CD14-positive monocyte (primary cell): Measurements from ENCODE around the gene ZNF761. TPM values are rescaled to one million over a fixed set of nuclear protein-coding genes. Genes with fewer than 3 reads are reported as not detected.
"Not testable (repeated sequence)": the region's sequence is repeated elsewhere in the genome, so short reads cannot be mapped to it uniquely, and the experiment has no call there.

Source experiments
- DNase-seq, 3 donors: peaks; one replicate each; pipeline ENCODE4 v3.0.0-alpha.2; 2011 to 2022
- H2AFZ ChIP-seq: 2 replicates; pipeline ENCODE4 v1.6.0; 2012; ENCODE audit warnings: mild to moderate bottlenecking, low read depth, low read length, inconsistent platforms; ENCODE audit not compliant: insufficient read depth, poor library complexity, severe bottlenecking
- H3K27ac ChIP-seq, 2 donors: 1 replicate in 1 of 2; 2 replicates in 1 of 2; pipeline ENCODE4 v1.5.1; 2012 to 2013; ENCODE audit warnings: low read length in 2 of 2, control low read depth in 1 of 2, inconsistent platforms in 1 of 2, low read depth in 1 of 2, mild to moderate bottlenecking in 1 of 2
- H3K27me3 ChIP-seq, 2 donors: one replicate each; pipeline versions ENCODE4 v1.6.0 to v1.6.1; 2011 to 2013; ENCODE audit warnings: low read length in 2 of 2; ENCODE audit not compliant: control insufficient read depth in 2 of 2, insufficient read depth in 2 of 2
- H3K36me3 ChIP-seq, 2 donors: replicated peaks in 1 of 2; 1 replicate in 1 of 2; 2 replicates in 1 of 2; pipeline versions ENCODE4 v1.5.1 to v1.6.1; 2012 to 2013; ENCODE audit warnings: low read length in 2 of 2, control low read depth in 1 of 2, inconsistent platforms in 1 of 2, mild to moderate bottlenecking in 1 of 2; ENCODE audit not compliant: insufficient read depth in 2 of 2, control insufficient read depth in 1 of 2
- H3K4me1 ChIP-seq, 2 donors: 1 replicate in 1 of 2; 2 replicates in 1 of 2; pipeline versions ENCODE4 v1.5.1 to v1.6.1; 2012 to 2013; ENCODE audit warnings: low read length in 2 of 2, control low read depth in 1 of 2, inconsistent platforms in 1 of 2, mild to moderate bottlenecking in 1 of 2, moderate library complexity in 1 of 2; ENCODE audit not compliant: insufficient read depth in 2 of 2, control insufficient read depth in 1 of 2
- H3K4me2 ChIP-seq: replicated peaks from 2 replicates; pipeline ENCODE3; 2012; ENCODE audit warnings: low read length, moderate library complexity, mild to moderate bottlenecking; ENCODE audit not compliant: poor library complexity, severe bottlenecking; ENCODE audit errors: extremely low read depth
- H3K4me3 ChIP-seq, 3 experiments: fragments of 200-600 bp in 1 of 3; sonication (generic) in 1 of 3; replicated peaks in 1 of 3; 1 replicate in 2 of 3; 2 replicates in 1 of 3; pipeline ENCODE4 v1.5.1; 2011 to 2013; ENCODE audit warnings: low read length in 3 of 3, mild to moderate bottlenecking in 3 of 3, control low read depth in 2 of 3, low read depth in 2 of 3, inconsistent platforms in 1 of 3, moderate library complexity in 1 of 3
- H3K79me2 ChIP-seq: 2 replicates; pipeline ENCODE4 v1.6.0; 2012; ENCODE audit warnings: mild to moderate bottlenecking, control low read depth, inconsistent platforms, low read length, moderate library complexity; ENCODE audit not compliant: insufficient read depth
- H3K9ac ChIP-seq: 2 replicates; pipeline ENCODE4 v1.6.0; 2017; ENCODE audit warnings: low read length, mild to moderate bottlenecking; ENCODE audit not compliant: insufficient read depth, poor library complexity, severe bottlenecking
- H3K9me3 ChIP-seq, 2 donors: replicated peaks in 1 of 2; 1 replicate in 1 of 2; 2 replicates in 1 of 2; pipeline versions ENCODE4 v1.5.1 to v1.6.1; 2012 to 2013; ENCODE audit warnings: low read length in 2 of 2, control low read depth in 1 of 2; ENCODE audit not compliant: control insufficient read depth in 1 of 2, insufficient read depth in 1 of 2
- H4K20me1 ChIP-seq: 2 replicates; pipeline ENCODE4 v1.6.0; 2012; ENCODE audit warnings: mild to moderate bottlenecking, low read length, control low read depth, moderate library complexity; ENCODE audit not compliant: insufficient read depth
- H3K27ac Mint-ChIP-seq, 7 donors: one replicate each; pipeline ENCODE4 v1.8.0; 2020; ENCODE audit warnings: mild to moderate bottlenecking in 7 of 7, mixed read lengths in 7 of 7, moderate library complexity in 6 of 7, inconsistent platforms in 2 of 7
- H3K27me3 Mint-ChIP-seq, 3 donors: one replicate each; pipeline ENCODE4 v1.8.0; 2021 to 2022; ENCODE audit warnings: low read depth in 3 of 3, mild to moderate bottlenecking in 3 of 3, mixed read lengths in 3 of 3, moderate library complexity in 3 of 3, inconsistent platforms in 1 of 3
- H3K36me3 Mint-ChIP-seq, 2 donors: one replicate each; pipeline ENCODE4 v1.8.0; 2020; ENCODE audit warnings: mixed read lengths in 2 of 2, inconsistent platforms in 1 of 2, mild to moderate bottlenecking in 1 of 2
- H3K4me1 Mint-ChIP-seq: one replicate; pipeline ENCODE4 v1.8.0; 2020; ENCODE audit warnings: mild to moderate bottlenecking, mixed read lengths
- H3K4me3 Mint-ChIP-seq, 2 donors: one replicate each; pipeline ENCODE4 v1.8.0; 2020; ENCODE audit warnings: mild to moderate bottlenecking in 2 of 2, mixed read lengths in 2 of 2, moderate library complexity in 1 of 2
- H3K9me3 Mint-ChIP-seq, 7 donors: one replicate each; pipeline ENCODE4 v1.8.0; 2020 to 2022; ENCODE audit warnings: mixed read lengths in 7 of 7, mild to moderate bottlenecking in 6 of 7, moderate library complexity in 6 of 7, inconsistent platforms in 2 of 7
- CTCF ChIP-seq: fragments of 200-600 bp; IDR thresholded peaks from one replicate; pipeline ENCODE4 v1.8.0; 2022; ENCODE audit warnings: antibody characterized with exemption, mild to moderate bottlenecking
- WGBS: methylation state at CpG from one replicate; pipeline ENCODE4 v1.1.5; 2013; ENCODE audit warnings: missing lambda C conversion rate; ENCODE audit not compliant: insufficient coverage; 5-methylcytosine and 5-hydroxymethylcytosine counted together
- intact Hi-C, 2 donors: fragments of 100-400 bp; cut with micrococcal nuclease; formaldehyde crosslinking; loops; one replicate each; pipeline versions ENCODE4 v1.15.0 to v1.15.1; 2023
- polyA plus RNA-seq, 3 donors: library from polyadenylated mRNA; depleted of rRNA in 1 of 3; unstranded in 2 of 3; stranded (reverse) in 1 of 3; fragments of 300-500 nt in 2 of 3; fragments of >200 nt in 1 of 3; fragmentation: Illumina TruSeq in 2 of 3; gene quantifications; 1 replicate in 2 of 3; 2 replicates in 1 of 3; pipeline ENCODE4 v1.2.3, GENCODE V29; 2012 to 2021

Gene ZNF761
- polyA plus RNA-seq, 3 donors: 3.4 to 6.1 (median 5.6) TPM

GRCh38 chr19:53422551-53422950, 9.2 kb upstream of the ZNF761 start:
- no peaks in the 10 kb centered on the region for H3K27me3 ChIP-seq
- WGBS: no CpG with 5 or more reads among the region's 5 CpGs
- no peaks in the 10 kb centered on the region for H3K4me1 ChIP-seq
- no peaks in the 10 kb centered on the region for H3K79me2 ChIP-seq
- H3K9me3 ChIP-seq: peaks cover 21 to 23% of the 10 kb centered on the region in 2 donors
- H3K4me1 Mint-ChIP-seq: peaks cover 2% of the 10 kb centered on the region
- no peaks in the 10 kb centered on the region for H4K20me1 ChIP-seq
- H3K4me3 Mint-ChIP-seq: no peak overlapping the region
- H3K27ac Mint-ChIP-seq: no peak overlapping the region
- H3K27ac ChIP-seq: no peak overlapping the region
- no peak overlapping the region for H3K4me3 ChIP-seq
- intact Hi-C loops: no loop called here
- H3K36me3 ChIP-seq: no peaks in the 10 kb centered on the region
- peaks cover 7 to 34% (median 22%) of the 10 kb centered on the region in 7 donors for H3K9me3 Mint-ChIP-seq
- DNase-seq: no peak
- H3K9ac ChIP-seq: no peak overlapping the region
- no peak overlapping the region for H3K4me2 ChIP-seq
- H3K27me3 Mint-ChIP-seq: peaks cover 0 to 4% (median 0%) of the 10 kb centered on the region in 3 donors
- no peak overlapping the region for H2AFZ ChIP-seq
- no peak for TF ChIP-seq CTCF
- no peaks in the 10 kb centered on the region for H3K36me3 Mint-ChIP-seq

GRCh38 chr19:53423074-53423473, 8.7 kb upstream of the ZNF761 start:
- H3K79me2 ChIP-seq, H3K27me3 Mint-ChIP-seq, H3K36me3 ChIP-seq, H3K27me3 ChIP-seq, H3K4me1 Mint-ChIP-seq, H3K4me3 Mint-ChIP-seq, H3K27ac Mint-ChIP-seq, H3K4me1 ChIP-seq, H3K9ac ChIP-seq, H3K27ac ChIP-seq, intact Hi-C loops, H3K36me3 Mint-ChIP-seq, H3K4me2 ChIP-seq, H4K20me1 ChIP-seq, H3K4me3 ChIP-seq, DNase-seq, H2AFZ ChIP-seq: not testable (repeated sequence)
- 77% methylated on average over 4 of the region's 13 CpGs for WGBS
- H3K9me3 Mint-ChIP-seq: peaks cover 6 to 29% (median 17%) of the 10 kb centered on the region in 7 donors
- peaks cover 16 to 18% of the 10 kb centered on the region in 2 donors for H3K9me3 ChIP-seq

GRCh38 chr19:53423680-53424079, 8.1 kb upstream of the ZNF761 start:
- not testable (repeated sequence) for H3K4me2 ChIP-seq, H3K27ac Mint-ChIP-seq, H2AFZ ChIP-seq, H3K27ac ChIP-seq, H3K79me2 ChIP-seq, H3K36me3 Mint-ChIP-seq, H3K27me3 ChIP-seq, H3K36me3 ChIP-seq, DNase-seq, H3K27me3 Mint-ChIP-seq, H3K4me3 ChIP-seq, H3K4me1 ChIP-seq, H3K4me1 Mint-ChIP-seq, H3K9ac ChIP-seq, H3K4me3 Mint-ChIP-seq, H4K20me1 ChIP-seq
- intact Hi-C loops: loop anchor here (2.0 kb wide), 1 partner anchor 323 kb away; no protein-coding TSS in a partner anchor
- H3K9me3 Mint-ChIP-seq: peaks cover 2 to 23% (median 11%) of the 10 kb centered on the region in 7 donors
- WGBS: no CpG with 5 or more reads among the region's 8 CpGs
- peaks cover 10 to 11% of the 10 kb centered on the region in 2 donors for H3K9me3 ChIP-seq
